Tibial nerve (tissue), 4 donors: Measurements from ENCODE around the gene FBXO30.

Source experiments
- EP300 ChIP-seq, 2 donors: sonication (generic); formaldehyde crosslinking; IDR thresholded peaks; one replicate each; pipeline ENCODE4 v1.6.1; 2017; ENCODE audit warnings: antibody characterized with exemption in 2 of 2, mild to moderate bottlenecking in 1 of 2
- TF ChIP-seq, protein P1 (sequence below), 5 experiments: fragments of 200-600 bp in 3 of 5; fragments of 450-650 bp in 2 of 5; sonication (generic) in 3 of 5; IDR thresholded peaks; one replicate each; pipeline ENCODE4 v1.5.1; 2016 to 2019; ENCODE audit warnings: antibody characterized with exemption in 5 of 5, mild to moderate bottlenecking in 3 of 5, moderate library complexity in 2 of 5

DNA sequence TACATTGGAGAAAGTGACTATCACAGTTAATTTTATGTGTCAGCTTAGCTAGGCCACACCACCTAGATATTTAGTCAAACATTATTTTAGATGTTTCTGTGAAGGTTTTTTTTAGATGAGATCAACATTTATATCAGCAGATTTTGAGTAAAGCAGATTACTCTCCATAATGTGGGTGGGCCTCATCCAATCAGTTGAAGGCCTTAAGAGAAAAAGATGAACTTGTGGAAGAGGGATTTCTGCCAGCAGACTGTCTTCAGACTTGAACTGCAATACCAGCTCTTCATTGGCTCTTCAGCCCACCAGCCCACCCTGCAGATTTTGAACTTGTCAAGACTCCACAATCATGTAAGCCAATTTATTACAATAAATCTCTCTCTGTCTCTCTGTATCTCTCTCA is 25.1 kb upstream of the FBXO30 start:
- TF ChIP-seq EP300 (IDR thresholded peaks at IDR 0.05): no peak
- TF ChIP-seq, protein P1, sequence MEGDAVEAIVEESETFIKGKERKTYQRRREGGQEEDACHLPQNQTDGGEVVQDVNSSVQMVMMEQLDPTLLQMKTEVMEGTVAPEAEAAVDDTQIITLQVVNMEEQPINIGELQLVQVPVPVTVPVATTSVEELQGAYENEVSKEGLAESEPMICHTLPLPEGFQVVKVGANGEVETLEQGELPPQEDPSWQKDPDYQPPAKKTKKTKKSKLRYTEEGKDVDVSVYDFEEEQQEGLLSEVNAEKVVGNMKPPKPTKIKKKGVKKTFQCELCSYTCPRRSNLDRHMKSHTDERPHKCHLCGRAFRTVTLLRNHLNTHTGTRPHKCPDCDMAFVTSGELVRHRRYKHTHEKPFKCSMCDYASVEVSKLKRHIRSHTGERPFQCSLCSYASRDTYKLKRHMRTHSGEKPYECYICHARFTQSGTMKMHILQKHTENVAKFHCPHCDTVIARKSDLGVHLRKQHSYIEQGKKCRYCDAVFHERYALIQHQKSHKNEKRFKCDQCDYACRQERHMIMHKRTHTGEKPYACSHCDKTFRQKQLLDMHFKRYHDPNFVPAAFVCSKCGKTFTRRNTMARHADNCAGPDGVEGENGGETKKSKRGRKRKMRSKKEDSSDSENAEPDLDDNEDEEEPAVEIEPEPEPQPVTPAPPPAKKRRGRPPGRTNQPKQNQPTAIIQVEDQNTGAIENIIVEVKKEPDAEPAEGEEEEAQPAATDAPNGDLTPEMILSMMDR (IDR thresholded peaks at IDR 0.05): no peak
